HFFc6 (cell line): ENCODE results near the gene FBXW8. TPM values are rescaled to one million over a fixed set of nuclear protein-coding genes. Genes with fewer than 3 reads are reported as not detected.

ENCODE experiments used
- DNase-seq: peaks from one replicate; pipeline ENCODE4 v3.0.0-alpha.2; 2018
- H3K27ac Mint-ChIP-seq: 2 replicates; pipeline ENCODE4 v1.8.0; 2020; ENCODE audit warnings: mild to moderate bottlenecking, mixed read lengths
- H3K27me3 Mint-ChIP-seq: 2 replicates; pipeline ENCODE4 v1.8.0; 2021; ENCODE audit warnings: mild to moderate bottlenecking, moderate library complexity, mixed read lengths; ENCODE audit not compliant: insufficient read depth
- H3K36me3 Mint-ChIP-seq: 2 replicates; pipeline ENCODE4 v1.8.0; 2021; ENCODE audit warnings: low read depth, mixed read lengths
- H3K4me1 Mint-ChIP-seq: 2 replicates; pipeline ENCODE4 v1.8.0; 2020; ENCODE audit warnings: low read depth, mixed read lengths
- H3K4me3 Mint-ChIP-seq: 2 replicates; pipeline ENCODE4 v1.8.0; 2020; ENCODE audit warnings: mild to moderate bottlenecking, moderate library complexity, mixed read lengths
- H3K9me3 Mint-ChIP-seq: 2 replicates; pipeline ENCODE4 v1.8.0; 2020; ENCODE audit warnings: mild to moderate bottlenecking, mixed read lengths
- CTCF ChIP-seq: fragments of 200-600 bp; sonication (generic); IDR thresholded peaks from 2 replicates; pipeline ENCODE4 v1.5.0; 2021; ENCODE audit warnings: antibody characterized with exemption, mild to moderate bottlenecking
- total RNA-seq, 6 experiments: library from RNA; stranded (reverse); fragmentation: NEBNext Ultra II Directional; extraction: Animal tissue kit (Norgen Biotek cat#: 25700); gene quantifications; 2 replicates in 1 of 6; 3 replicates in 5 of 6; pipeline ENCODE4 v1.2.3, GENCODE V29; 2021

Gene FBXW8
- total RNA-seq, 6 experiments from 2014 or later: 15.3 to 20.5 (median 18.5) TPM

DNA sequence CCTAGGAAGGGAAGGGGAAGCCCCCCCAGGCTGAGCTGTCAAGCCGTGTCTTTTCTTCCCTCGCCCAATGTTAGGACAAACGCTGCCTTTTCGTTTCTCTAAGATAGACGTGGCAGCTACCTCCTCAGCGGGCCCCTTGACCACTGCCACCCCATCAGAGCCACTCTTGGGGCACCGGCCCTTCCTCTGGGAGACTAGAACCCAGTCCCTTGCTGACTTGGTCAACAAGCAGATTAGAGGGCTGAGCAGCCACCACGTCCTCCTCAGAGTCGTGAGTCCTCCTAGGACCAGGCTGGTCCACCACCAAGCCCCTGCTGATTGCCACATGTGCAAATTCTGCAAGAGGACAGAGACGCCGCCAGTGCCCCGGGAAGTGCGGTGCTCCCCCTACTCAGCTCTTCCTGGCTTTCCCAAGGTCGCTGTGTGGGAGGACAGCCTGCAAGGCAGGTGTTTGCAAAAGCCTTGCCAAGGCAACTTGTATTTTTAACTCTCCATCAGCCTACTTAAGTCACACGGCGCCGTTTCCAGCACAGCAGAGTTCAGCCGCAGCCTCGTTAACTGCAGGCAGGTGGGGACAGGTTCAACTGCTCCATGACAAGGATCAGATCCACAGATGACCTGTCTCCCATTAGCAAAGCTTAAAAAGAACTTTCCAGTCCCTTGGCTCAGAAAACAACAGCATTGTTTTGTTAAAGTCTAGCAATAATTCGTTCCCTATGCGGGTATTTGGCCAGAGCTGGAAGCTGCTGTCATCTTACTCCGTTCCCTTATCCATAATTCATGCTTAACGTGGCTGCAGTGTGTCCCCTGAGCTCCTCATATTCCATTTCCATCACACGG, 122.9 kb downstream of the FBXW8 start:
- no peak for TF ChIP-seq CTCF
- DNase-seq: no peak
- Mint-ChIP-seq H3K9me3 (no peaks in the 10 kb centered on the region), H3K27me3 (peaks cover 22% of the 10 kb centered on the region), H3K27ac (no peak overlapping the region), H3K4me1 (peaks cover 5% of the 10 kb centered on the region; the same call in 1 of the 2 replicates), H3K36me3 (peaks cover 12% of the 10 kb centered on the region), H3K4me3 (no peak overlapping the region)

GRCh38 chr12:117034249-117034648, 123.5 kb downstream of the FBXW8 start:
- Mint-ChIP-seq H3K9me3 (no peaks in the 10 kb centered on the region), H3K4me1 (peaks cover 5% of the 10 kb centered on the region; the same call in 1 of the 2 replicates), H3K27me3 (peaks cover 22% of the 10 kb centered on the region), H3K27ac (no peak overlapping the region), H3K36me3 (peaks cover 12% of the 10 kb centered on the region), H3K4me3 (no peak overlapping the region)
- no peak for TF ChIP-seq CTCF
- DNase-seq: no peak

DNA sequence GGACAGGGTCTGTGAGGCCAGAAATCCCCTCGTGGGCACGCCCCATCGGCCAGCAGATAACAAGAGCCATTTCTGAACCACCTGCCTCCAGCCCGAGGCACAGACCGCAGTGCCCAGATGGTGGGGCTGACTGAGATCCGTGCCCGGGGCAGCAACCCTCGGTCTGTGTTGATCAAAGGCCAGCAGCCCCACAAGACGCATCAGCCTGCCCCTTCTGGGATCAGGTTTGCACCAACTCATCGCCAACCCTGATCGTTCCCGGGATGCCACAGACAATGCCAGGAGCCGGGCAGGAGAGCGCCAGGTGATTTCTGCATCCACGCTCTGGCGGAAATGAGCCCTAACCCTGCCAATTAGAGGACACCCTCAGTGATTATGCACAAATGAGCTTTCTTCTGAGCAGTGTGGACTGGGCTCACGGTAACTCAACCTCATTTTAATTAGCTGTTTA, 124.0 kb downstream of the FBXW8 start:
- Mint-ChIP-seq H3K27ac (no peak overlapping the region), H3K4me3 (no peak overlapping the region), H3K4me1 (peaks cover 5% of the 10 kb centered on the region; the same call in 1 of the 2 replicates), H3K9me3 (no peaks in the 10 kb centered on the region), H3K36me3 (peaks cover 12% of the 10 kb centered on the region), H3K27me3 (peaks cover 22% of the 10 kb centered on the region)
- TF ChIP-seq CTCF: no peak
- no peak for DNase-seq

- H3K27me3 Mint-ChIP-seq: peaks cover 22% of the 10 kb centered on the region
- no peak for DNase-seq
- no peak overlapping the region for H3K27ac Mint-ChIP-seq
- no peaks in the 10 kb centered on the region for H3K9me3 Mint-ChIP-seq
- no peak for TF ChIP-seq CTCF
- H3K4me3 Mint-ChIP-seq: no peak overlapping the region
- peaks cover 5% of the 10 kb centered on the region; the same call in 1 of the 2 replicates for H3K4me1 Mint-ChIP-seq
- peaks cover 11% of the 10 kb centered on the region for H3K36me3 Mint-ChIP-seq
Measured at GRCh38 chr12:117035287-117035686, 124.5 kb downstream of the FBXW8 start.

GRCh38 chr12:117036046-117036445, 125.3 kb downstream of the FBXW8 start:
- no peak overlapping the region for H3K4me3 Mint-ChIP-seq
- H3K36me3 Mint-ChIP-seq: peaks cover 3% of the 10 kb centered on the region
- TF ChIP-seq CTCF: no peak
- H3K27ac Mint-ChIP-seq: no peak overlapping the region
- H3K4me1 Mint-ChIP-seq: peaks cover 5% of the 10 kb centered on the region; the same call in 1 of the 2 replicates
- H3K27me3 Mint-ChIP-seq: peaks cover 24% of the 10 kb centered on the region
- DNase-seq: no peak
- H3K9me3 Mint-ChIP-seq: no peaks in the 10 kb centered on the region
